ENCODE measurements around the gene DACH2. TPM values are rescaled to one million over a fixed set of nuclear protein-coding genes. Genes with fewer than 3 reads are reported as not detected.

DACH2 gene
- total RNA-seq, 1 donor from 2014 or later = not detected

GRCh38 chrX:86194758-86195157 is 46.5 kb downstream of the DACH2 start:
- no peaks in the 10 kb centered on the region for H3K36me3 Mint-ChIP-seq (ENCODE audit: low read depth)
- DNase-seq (ENCODE audit: low spot score) = peak; percentile 54
- no peak overlapping the region for H3K27ac Mint-ChIP-seq (ENCODE audit: unreplicated experiment)
- H3K4me1 Mint-ChIP-seq (ENCODE audit: low read depth) = no peaks in the 10 kb centered on the region
- no peak for TF ChIP-seq CTCF (IDR thresholded peaks at IDR 0.05)
- peaks cover 24% of the 10 kb centered on the region for H3K9me3 Mint-ChIP-seq (ENCODE audit: low read depth)
- no peaks in the 10 kb centered on the region for H3K27me3 Mint-ChIP-seq (ENCODE audit: low read depth)
- H3K4me3 Mint-ChIP-seq (ENCODE audit: unreplicated experiment) = no peak overlapping the region

- no peak for TF ChIP-seq CTCF (IDR thresholded peaks at IDR 0.05)
- DNase-seq (ENCODE audit: low spot score) = peak; percentile 65
- Mint-ChIP-seq H3K4me3 (ENCODE audit: unreplicated experiment) (no peak overlapping the region), H3K4me1 (ENCODE audit: low read depth) (no peaks in the 10 kb centered on the region), H3K9me3 (ENCODE audit: low read depth) (peaks cover 24% of the 10 kb centered on the region), H3K36me3 (ENCODE audit: low read depth) (no peaks in the 10 kb centered on the region), H3K27ac (ENCODE audit: unreplicated experiment) (no peak overlapping the region), H3K27me3 (ENCODE audit: low read depth) (no peaks in the 10 kb centered on the region)
These were observed 47.1 kb downstream of the DACH2 start for GRCh38 chrX:86195343-86195742.

GRCh38 chrX:86197815-86198214 is 49.6 kb downstream of the DACH2 start:
- TF ChIP-seq CTCF (IDR thresholded peaks at IDR 0.05) = no peak
- H3K9me3 Mint-ChIP-seq (ENCODE audit: low read depth) = peaks cover 27% of the 10 kb centered on the region
- no peak overlapping the region for H3K27ac Mint-ChIP-seq (ENCODE audit: unreplicated experiment)
- DNase-seq (ENCODE audit: low spot score) = no peak
- H3K4me3 Mint-ChIP-seq (ENCODE audit: unreplicated experiment) = no peak overlapping the region
- no peaks in the 10 kb centered on the region for H3K4me1 Mint-ChIP-seq (ENCODE audit: low read depth)
- H3K27me3 Mint-ChIP-seq (ENCODE audit: low read depth) = no peaks in the 10 kb centered on the region
- H3K36me3 Mint-ChIP-seq (ENCODE audit: low read depth) = no peaks in the 10 kb centered on the region

- Mint-ChIP-seq H3K27ac (ENCODE audit: unreplicated experiment) (no peak overlapping the region), H3K9me3 (ENCODE audit: low read depth) (no peaks in the 10 kb centered on the region), H3K4me1 (ENCODE audit: low read depth) (no peaks in the 10 kb centered on the region), H3K4me3 (ENCODE audit: unreplicated experiment) (no peak overlapping the region), H3K36me3 (ENCODE audit: low read depth) (no peaks in the 10 kb centered on the region), H3K27me3 (ENCODE audit: low read depth) (no peaks in the 10 kb centered on the region)
- no peak for TF ChIP-seq CTCF (IDR thresholded peaks at IDR 0.05)
- no peak for DNase-seq (ENCODE audit: low spot score)
These were observed 62.5 kb downstream of the DACH2 start for GRCh38 chrX:86210772-86211171.

GRCh38 chrX:86215260-86215659 is 67.0 kb downstream of the DACH2 start:
- no peak overlapping the region for H3K4me3 Mint-ChIP-seq (ENCODE audit: unreplicated experiment)
- H3K4me1 Mint-ChIP-seq (ENCODE audit: low read depth) = no peaks in the 10 kb centered on the region
- no peaks in the 10 kb centered on the region for H3K36me3 Mint-ChIP-seq (ENCODE audit: low read depth)
- no peaks in the 10 kb centered on the region for H3K27me3 Mint-ChIP-seq (ENCODE audit: low read depth)
- no peak for DNase-seq (ENCODE audit: low spot score)
- no peak overlapping the region for H3K27ac Mint-ChIP-seq (ENCODE audit: unreplicated experiment)
- TF ChIP-seq CTCF (IDR thresholded peaks at IDR 0.05) = no peak
- no peaks in the 10 kb centered on the region for H3K9me3 Mint-ChIP-seq (ENCODE audit: low read depth)
